Suppressor macrophage treated with lipopolysaccharide for 4 hours (primary cell): ENCODE measurements around the gene SLC25A26.
A peak's percentile ranks its signal among the peaks of the same experiment; 100 is the strongest.

Experiments
- DNase-seq: peaks from one replicate; pipeline ENCODE4 v3.0.0-alpha.2; 2020

SLC25A26 gene

DNA sequence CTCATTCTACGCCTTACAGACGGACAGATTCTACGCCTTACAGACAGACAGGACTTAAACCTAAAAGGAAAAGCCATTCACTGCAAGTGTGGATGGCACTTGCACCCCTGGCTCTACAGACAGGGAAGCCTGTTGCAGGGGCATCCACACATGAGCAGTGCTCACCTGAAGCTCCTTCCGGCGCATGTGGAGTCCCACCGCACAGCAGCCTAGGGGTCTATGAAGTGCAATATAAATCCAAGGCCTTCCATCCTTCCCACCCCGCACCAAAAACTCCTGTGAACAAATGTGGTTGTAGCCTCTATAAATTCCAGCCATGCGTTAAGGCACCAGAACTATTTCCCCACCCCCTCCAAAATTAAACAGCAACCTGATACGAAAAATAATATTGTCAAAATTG lies 158.8 kb downstream of the SLC25A26 start:
- no peak for DNase-seq

DNA sequence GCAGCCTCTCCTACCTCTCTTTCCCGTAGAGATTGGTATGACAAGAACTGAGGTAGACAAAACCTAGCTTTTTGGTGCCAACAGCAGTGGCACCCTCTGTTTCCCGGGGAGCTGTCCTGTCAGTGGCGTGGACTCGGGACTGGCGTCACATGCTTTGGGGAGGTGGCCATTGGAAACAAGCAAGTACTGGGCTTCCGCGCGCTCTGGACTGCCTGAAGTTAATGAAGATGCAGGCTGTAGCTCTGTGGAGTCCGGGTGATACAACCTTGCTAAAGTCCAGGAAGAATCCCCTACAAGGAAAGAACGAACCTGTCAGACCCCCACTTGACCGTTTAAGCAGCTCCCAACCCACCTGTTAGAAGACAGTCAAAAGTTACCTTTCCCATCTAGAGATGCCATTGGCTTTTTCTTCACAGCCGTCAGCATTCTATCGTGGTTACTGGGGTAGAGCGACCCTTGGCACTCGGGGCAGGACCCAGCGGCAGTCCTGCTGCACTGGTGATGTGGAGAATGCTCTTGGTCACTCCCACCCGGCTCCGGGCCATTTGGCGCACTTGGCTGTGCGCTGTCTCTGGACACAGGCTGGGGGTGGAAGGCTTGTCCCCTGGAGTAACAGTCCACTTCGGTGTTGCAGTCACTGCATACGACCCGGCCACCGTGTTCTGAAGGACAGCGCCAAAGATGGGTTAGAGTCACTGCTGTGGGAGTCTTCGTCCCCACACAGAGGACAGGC lies 159.6 kb downstream of the SLC25A26 start:
- no peak for DNase-seq

DNA sequence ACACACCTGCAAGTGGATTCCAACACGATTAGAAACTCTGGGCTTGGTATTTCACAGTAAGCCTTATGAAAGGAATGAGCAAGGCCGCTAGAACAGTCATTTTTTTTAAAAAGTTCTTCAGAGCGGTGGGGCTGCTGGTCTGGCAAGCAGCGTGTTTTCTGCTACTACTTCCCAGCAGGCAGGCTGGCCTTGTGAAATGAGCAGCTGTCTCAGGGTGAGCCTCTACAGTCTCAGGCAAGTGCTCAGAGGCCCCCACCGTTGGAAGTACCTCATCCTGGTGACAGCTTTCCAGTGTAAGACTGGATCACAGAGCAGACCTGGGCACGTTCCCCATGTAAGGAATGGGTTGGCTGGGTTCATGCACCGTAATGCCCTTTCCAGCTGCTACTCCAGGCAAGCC lies 160.8 kb downstream of the SLC25A26 start:
- no peak for DNase-seq

DNA sequence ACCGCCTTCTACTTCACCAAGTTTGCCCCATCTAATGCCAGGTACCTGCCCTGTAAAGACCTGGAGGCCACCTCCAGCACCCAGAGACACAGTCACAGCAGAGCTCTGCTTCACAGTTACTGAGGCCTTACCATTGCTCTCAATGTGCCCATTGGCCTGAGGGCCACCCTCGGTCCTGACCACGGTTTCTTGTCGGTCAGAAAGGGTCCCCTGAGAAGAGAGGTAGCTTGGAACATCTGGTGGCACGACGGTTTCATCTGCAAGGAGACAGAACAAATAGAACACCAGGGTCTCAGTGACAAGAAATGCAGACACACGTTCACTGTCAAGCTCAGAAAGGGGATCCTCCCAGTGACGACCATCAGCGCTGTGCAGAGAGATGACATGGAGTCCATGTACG lies 161.3 kb downstream of the SLC25A26 start:
- DNase-seq: no peak

DNA sequence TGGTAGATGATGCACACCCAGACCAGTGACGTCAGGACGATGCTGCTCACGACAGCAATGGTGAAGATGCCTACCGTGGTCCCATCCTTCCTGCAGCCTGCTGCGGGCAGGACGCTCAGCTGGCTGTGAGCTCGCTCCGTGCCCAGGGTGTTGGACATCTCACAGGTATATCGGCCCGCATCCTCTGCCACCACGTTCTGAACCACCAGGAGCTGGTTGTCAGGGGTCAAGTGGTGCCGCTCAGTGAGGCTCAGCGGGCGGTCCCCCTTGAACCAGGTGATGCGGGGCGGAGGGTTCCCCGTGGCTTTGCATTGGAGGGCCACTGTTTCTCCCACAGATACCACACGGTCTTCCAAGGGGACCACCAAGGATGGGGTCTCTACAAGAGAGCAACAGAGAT lies 162.2 kb downstream of the SLC25A26 start:
- no peak for DNase-seq

DNA sequence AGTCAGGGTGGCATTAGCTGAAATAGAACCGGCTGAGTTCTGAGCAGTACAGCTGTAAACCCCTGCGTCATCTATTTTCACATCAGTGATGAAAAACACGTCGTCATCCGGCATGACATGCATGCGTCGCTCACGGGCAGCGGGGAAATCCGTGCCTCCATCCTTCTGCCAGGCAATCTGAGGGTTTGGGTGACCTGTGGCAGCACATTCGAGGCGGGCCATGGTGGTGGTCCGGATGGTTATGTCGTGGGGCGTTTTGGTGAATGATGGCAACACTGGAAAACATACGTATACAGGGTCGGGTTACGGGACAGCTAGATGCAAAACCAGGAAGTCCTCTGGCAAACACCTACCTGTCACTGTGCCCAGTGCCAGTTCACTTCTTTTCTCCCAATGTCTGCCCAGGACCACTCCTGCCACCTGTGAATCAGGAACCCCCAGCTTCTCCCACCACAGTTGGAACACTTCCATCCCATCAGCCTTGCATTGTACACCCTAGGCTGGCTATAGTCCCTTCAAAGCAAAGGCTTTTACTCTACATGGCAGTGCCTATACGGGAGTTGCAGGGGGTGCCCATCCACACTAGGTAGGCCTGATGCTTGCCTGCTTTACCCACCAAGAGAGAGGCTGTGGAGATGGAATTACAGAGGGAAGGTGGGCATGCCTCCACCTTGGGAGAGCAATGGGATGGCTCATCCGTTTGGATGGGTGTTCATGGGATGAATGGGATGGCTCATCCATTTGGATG lies 163.4 kb downstream of the SLC25A26 start:
- DNase-seq: no peak

DNA sequence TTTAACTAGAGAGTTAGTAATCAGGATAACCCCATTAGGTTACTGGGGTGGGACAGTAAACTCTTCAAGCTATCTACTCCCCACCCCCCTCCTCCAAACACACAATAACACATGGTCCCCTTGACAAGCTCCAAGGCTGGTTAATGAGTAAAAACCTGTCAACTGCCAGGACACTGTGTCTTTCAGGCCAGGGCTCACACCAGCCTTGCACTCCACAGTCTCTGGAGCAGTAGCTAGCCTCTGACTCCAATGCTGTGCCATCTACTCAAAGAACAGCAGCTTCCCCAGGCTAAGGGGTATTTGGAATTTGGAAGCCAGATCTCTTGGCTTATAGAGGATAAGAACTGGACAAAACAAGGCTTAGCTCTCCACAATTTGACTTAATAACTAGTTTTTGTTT lies 164.3 kb downstream of the SLC25A26 start:
- DNase-seq: no peak

DNA sequence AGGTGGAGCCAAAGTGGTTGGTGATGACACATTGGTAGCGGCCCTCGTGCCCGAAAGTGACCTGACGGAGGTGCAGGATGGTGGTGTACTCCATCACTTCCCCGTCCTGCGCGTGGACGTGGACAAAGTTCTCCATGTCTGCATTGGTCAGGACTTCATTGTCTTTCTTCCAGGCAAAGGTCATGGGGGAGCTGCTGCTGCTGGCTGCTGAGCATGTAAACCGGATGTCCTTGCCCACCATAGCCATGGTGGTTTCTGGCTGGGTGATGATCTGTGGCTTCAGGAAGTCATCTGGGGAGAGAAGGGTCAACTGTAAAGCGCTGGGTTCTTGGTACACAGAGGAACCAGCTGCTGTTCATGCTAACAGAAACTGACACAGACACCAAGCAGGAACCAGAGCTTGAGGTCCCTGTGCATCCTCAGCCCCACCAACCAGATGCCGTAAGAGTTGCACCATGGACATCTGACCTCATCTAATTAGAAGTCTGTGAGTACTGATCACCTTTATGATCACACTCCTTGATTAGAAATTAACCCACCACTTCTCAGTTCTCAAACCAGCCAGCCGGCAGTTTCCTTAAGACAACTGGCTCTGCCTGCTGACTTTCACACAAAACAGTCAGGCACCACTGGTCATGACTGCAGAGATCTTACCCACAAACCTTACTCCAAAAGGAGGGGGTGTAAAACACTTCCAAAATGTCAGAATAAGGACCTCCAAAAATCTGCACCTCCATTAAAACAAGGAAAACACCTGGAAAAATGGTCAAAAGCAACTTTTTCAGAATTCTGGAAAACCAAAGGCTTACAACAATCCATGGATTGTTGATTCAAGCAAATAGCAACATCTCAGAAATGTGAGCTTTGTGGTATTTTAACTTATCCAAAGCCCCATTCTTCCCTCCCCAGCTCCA lies 165.5 kb downstream of the SLC25A26 start:
- no peak for DNase-seq

DNA sequence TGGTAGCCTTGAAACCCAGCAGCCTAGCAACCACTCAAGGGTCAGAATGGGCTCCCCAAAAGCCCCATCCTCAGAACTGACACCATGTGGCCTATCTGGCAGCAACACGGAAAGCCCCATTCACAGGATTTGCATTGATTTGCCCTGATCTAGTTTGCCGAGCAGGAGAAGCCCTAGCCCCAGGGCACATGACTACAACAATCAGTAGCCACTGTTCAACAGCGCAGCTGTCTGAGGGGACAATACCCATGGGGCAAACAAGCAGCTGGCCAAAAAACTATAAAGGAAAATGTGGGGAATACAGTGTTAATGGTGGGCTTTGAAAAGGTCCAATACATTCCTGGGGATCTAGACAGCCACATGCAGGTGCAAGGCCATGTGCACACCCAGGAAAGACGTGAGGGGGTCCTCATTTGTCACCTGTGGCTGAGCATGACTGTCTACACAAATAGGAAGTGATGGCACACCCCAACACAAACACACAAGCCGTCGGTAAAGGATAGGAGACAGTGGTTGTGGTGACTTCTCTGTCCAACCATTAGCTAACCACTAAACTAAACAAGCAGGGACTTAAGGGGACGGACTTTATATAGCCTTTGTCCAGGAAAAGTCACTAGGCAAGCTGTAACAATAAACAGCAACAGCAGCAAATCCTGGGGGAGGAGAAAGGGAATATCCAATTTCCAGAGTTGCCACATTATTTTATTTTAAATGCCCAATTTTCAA lies 166.3 kb downstream of the SLC25A26 start:
- no peak for DNase-seq

DNA sequence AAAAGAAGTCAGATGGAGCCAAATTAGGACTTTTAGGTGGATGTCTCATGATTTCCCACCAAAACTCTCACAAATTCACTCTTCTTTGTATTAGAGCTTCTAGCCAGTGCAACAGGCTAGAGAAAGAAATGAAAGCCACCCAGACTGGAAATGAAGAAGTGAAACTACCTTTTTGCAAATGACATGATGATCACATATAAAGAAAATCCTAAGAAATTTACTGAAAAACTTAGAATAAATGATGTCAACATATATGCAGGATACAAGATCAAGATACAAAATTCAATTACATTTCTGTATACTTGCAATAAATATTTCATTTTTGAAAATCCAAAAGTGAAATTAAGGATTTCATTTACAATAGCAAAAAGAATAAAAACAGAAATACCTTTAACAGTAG lies 169.2 kb downstream of the SLC25A26 start:
- DNase-seq: peak; percentile 8

DNA sequence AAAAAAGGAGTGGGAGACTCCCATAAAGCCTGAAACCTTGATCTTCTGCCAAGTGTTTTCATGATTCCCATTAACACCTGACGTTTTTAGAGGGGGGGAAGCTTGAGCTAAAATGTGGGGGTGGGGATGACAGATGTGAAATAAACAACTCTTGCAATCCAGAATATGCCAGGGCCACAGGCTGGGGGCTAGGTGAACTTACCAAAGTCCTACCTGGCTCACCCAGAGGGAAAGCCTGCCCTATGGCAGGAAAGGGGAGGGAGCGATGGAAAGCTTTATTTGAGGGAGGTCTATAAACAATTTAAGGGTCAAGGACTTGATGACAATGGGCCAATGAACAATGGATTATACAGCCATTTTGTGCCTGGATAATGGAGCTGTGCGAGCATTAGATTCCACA lies 171.7 kb downstream of the SLC25A26 start:
- no peak for DNase-seq

DNA sequence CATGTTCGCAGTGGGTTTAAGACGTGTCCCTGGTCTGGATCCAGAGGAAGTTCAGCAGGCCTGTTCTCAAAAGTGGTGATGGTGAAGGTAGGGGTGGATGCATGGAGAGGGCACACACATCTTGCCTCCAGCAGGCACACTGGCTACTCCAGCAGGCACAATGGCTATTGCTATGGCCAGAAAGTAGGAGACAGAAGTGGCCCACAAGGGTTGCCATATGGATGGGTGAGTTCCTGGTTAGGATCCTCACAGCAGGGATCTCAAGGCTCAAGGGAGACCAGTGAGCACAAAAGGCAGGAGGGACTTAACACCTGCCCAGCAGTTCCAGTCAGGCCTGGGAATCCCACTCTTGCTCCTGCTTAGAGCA lies 172.1 kb downstream of the SLC25A26 start:
- no peak for DNase-seq

DNA sequence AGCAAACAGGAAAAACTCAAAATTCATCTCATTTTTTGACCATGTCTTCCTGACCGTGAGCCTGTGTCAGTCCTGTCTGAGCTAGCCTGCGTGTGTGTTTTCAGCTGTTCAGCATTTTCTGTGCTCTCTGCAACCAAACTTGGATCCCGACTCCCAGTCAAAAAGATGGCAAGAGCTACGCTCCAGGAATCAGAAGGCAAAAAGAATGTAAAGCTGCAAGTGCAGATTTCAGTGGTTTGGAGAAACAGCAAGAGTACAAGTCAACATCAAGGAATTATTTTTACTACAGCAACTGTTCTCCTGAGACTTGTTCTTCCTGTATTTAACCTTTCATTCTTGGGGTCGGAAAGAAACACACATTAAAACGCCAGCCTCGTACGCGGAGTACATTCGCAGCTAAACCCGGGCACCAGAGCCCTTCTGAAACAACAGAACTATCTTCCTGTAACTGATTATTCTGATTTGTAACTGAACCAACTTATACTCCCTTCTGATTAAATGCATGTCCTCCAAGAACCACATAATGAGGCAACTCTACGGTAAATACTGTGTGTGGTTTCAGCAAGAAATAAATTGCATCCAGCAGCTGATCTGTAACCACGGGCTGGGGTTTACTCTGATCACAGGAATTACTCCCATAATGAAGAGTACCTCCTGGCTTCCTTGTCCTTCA lies 172.7 kb downstream of the SLC25A26 start:
- DNase-seq: no peak

DNA sequence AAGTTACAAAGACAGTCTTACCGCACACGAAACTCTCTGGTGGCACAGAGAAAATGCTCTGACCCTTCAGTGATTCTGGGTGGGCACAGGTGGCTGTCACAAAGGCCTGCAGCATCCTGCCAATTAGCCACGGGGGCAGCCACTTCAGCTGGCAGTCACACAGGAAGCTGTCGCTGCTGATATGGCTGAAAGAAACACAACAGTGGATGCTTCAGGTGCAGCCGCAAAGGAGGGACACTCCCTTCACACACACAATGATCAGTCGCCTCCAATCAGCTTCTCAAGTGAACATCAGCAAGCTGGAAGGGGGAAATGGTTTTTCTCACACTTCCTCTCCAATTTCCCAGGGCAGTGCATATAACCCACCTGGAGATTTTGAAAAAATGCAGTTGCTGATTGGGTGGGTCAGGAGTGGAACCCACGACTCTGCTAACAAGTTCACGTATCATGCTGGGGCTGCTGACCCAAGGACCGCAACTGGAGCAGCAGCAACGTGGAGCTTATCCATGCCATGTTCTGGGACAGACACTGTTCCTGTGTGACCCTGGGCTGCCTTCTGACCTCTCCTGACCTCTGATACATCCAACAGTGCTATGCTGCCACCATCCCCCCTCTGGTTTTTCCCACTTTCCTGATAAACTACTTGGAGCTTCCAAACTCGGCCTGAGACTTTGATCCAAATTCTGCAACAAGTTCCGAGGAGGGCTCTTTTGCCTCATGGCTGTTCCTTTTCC lies 173.4 kb downstream of the SLC25A26 start:
- DNase-seq: no peak

DNA sequence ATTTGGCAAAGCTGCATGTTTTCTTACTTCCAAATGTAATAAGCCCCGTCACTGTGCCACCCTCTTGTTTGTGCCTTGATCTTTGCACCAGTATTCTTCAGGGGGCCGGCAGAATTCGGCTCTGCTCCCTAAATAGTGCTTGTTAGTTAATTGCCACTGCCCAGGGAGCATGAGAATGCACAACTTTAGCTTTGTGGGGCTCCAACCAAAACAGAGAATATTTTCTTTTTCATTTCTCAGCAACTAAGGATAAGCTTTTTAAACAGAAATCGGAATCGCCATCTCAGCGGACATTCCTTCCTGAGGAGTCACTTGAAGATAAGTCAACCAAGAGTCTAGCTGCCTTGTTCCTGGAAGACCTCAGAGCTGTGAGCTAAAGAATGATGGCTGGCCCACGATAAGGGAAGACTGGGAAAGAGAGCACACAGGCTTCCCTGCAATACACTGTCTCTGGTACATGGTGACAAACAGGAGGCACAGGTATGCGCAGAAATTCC lies 174.0 kb downstream of the SLC25A26 start:
- DNase-seq: no peak

DNA sequence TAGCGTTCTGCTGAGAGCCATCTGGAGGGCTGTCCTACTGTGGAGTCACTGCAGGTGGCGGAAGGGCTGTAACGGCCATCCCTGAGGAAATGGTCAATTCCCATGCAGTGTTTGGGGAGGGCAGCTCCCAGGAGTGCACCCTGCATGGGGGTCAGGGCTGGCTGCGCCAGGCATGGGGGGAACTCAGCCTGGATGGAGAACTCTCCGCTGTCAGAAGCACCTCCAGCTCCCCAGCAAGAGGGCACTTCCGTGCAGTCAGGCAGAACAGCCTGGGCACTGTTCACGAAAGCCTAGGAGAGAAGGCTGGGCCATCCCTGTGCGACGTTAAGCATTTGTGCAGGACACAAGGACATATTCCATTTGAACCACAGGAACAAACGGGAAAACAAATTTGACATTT lies 174.8 kb downstream of the SLC25A26 start:
- DNase-seq: no peak

DNA sequence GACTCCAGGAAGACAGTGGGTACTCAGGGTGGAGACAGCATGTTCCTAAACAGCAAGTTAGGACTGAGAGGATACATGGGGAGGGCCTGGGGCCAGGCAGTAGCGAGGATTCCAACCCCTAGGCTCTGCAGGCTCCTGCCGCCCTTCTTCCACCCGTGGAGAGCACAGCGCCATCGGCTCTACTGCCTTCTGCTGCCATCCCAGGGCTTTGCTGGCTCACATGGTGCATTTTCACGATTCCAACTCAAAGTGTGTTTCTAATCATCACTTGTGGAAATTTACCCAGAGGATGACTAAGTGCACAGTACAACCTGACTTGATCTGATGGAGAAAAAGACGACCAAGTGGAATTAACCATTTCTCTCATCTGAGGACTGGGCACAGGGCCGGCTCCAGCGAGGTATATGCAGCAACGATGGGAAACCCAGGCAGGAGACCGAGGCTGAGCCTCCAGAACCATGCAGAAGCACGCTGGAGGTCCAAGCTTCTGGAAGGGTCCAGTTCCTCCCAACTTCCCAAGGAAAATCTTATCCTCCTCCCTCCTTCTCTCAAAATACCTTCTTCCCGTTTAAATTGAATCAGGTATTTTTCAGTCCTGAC lies 175.5 kb downstream of the SLC25A26 start:
- DNase-seq: no peak

DNA sequence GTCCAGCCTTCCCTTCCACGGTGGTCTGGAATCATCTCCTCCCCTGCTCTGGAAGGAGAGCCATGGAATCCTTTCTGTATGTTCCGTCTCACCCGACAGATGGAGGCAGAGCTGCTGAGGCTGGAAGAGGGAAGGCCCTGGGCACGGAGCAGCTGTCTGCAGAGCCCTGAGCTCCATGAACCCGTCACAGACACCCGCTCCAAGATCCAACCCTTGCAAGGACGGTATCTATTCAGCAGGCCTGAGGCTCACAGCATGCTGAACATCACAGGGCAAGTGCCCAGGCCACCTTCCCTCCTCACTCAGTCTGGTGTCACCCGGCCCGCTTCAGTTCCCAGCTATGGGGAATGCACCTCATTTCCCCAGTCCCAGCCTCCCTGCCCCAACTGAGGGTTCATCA lies 176.1 kb downstream of the SLC25A26 start:
- DNase-seq: no peak

DNA sequence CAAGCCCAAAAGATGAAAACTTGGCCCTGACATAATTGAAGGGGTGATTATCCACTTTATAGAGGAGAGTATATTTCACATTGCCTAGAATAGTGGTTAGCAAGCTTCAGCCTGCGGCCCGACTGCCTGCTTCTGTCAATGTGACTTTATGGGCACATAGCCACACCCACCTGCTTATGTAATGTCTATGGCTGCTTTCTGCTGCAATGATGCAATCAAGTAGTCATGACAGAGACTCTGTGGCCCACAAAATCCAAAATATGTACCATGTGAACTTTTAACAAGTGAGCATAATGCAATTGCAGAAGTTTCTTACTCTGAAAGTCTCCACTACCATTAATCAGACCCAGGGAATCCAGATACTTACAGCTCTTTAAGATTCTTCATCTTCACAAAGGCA lies 176.9 kb downstream of the SLC25A26 start:
- peak; percentile 32 for DNase-seq

DNA sequence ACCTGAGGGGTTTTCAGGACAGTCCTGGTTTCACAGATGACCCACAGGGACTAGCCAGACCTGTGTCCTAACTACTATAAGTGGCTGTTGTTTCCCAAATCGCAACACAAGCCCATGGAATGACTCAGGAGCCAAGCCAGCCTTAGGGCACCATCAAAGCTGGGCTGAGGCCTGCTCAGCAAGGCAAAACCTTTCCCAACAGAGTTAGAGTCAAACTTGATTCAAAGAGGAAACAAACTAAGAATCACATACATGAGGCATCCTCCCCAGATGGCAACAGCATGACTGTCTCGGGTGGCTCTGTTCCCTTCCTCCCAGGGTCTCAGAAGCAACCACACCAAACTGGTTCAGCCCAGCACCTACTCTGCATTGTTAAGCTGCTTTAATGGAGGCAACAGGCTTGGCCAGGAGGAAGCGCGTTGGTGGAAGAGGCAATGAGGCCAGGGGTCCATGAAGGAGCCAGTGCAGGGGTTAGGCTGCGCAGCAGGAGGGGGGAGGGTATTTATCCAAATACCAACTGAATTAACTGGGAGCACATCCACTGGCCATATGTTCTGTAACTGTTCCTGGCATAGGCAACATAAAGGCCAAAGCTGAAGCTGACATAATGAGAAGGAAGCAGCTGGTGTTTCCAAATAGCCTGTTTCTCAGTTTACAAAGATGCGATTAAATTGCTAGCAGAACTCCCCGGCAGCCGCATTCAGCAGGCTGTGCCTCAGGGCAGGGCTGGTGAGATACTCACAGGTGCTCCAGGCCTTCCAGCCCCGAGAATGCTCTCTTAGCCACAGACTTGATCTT lies 177.6 kb downstream of the SLC25A26 start:
- no peak for DNase-seq
